ENCODE data around the gene SIX3. TPM values are rescaled to one million over a fixed set of nuclear protein-coding genes. Genes with fewer than 3 reads are reported as not detected.
A peak's percentile ranks its signal among the peaks of the same experiment; 100 is the strongest.

SIX3 gene
- total RNA-seq, 3 donors from 2014 or later (not counting 1 experiment from before 2014, with no cell fraction given) = 0.15 to 0.39 TPM; not detected in 1

GRCh38 chr2:44954889-44955592, 13.5 kb downstream of the SIX3 start:
- no peak for TF ChIP-seq CTCF (IDR thresholded peaks at IDR 0.05)
- Histone ChIP-seq H3K27me3 (ENCODE audit: control insufficient read depth, insufficient read depth, low read length) (peaks cover 23% of the 10 kb centered on the region), H3K36me3 (ENCODE audit: control insufficient read depth, insufficient read depth, low read length) (no peaks in the 10 kb centered on the region), H3K4me3 (ENCODE audit: low read length) (no peak overlapping the region), H3K9me3 (ENCODE audit: control insufficient read depth, insufficient read depth, low read length) (no peaks in the 10 kb centered on the region), H3K27ac (ENCODE audit: low read length) (no peak overlapping the region), H3K4me1 (ENCODE audit: control insufficient read depth, insufficient read depth, low read length) (peaks cover 11% of the 10 kb centered on the region)
- Mint-ChIP-seq H3K4me3 (no peak overlapping the region), H3K36me3 (no peaks in the 10 kb centered on the region), H3K4me1 (peaks cover 5 to 10% of the 10 kb centered on the region in 2 donors), H3K27me3 (ENCODE audit: low read depth in 2 of 2) (peaks cover 64 to 72% of the 10 kb centered on the region in 2 donors), H3K27ac (no peak overlapping the region), H3K9me3 (no peaks in the 10 kb centered on the region)
- DNase-seq (no peak), ATAC-seq (peak in 1 of 3 donors; percentile 9)
- 9% methylated on average over 44 of the region's 44 CpGs for WGBS (ENCODE audit: insufficient coverage)
- intact Hi-C loops (cut with micrococcal nuclease) = loop anchor here (1.0 to 5.0 kb wide), 2 partner anchors 476 to 868 kb away; no protein-coding TSS in a partner anchor

GRCh38 chr2:44955593-44956392, 14.3 kb downstream of the SIX3 start:
- Mint-ChIP-seq H3K4me3 (no peak overlapping the region), H3K27ac (no peak overlapping the region), H3K27me3 (ENCODE audit: low read depth in 2 of 2) (peaks cover 57 to 66% of the 10 kb centered on the region in 2 donors), H3K4me1 (peaks cover 5 to 10% of the 10 kb centered on the region in 2 donors), H3K9me3 (no peaks in the 10 kb centered on the region), H3K36me3 (no peaks in the 10 kb centered on the region)
- Histone ChIP-seq H3K36me3 (ENCODE audit: control insufficient read depth, insufficient read depth, low read length) (no peaks in the 10 kb centered on the region), H3K27ac (ENCODE audit: low read length) (no peak overlapping the region), H3K4me3 (ENCODE audit: low read length) (no peak overlapping the region), H3K27me3 (ENCODE audit: control insufficient read depth, insufficient read depth, low read length) (peaks cover 21% of the 10 kb centered on the region), H3K4me1 (ENCODE audit: control insufficient read depth, insufficient read depth, low read length) (peaks cover 11% of the 10 kb centered on the region), H3K9me3 (ENCODE audit: control insufficient read depth, insufficient read depth, low read length) (no peaks in the 10 kb centered on the region)
- ATAC-seq (peak; percentile 64 to 91 (median 74)), DNase-seq (peak; percentile 56 to 78)
- intact Hi-C loops (cut with micrococcal nuclease) = loop anchor here (1.0 to 5.0 kb wide), 2 partner anchors 476 to 868 kb away; no protein-coding TSS in a partner anchor
- peak; percentile 61 for TF ChIP-seq CTCF (IDR thresholded peaks at IDR 0.05)
- 12% methylated on average over 38 of the region's 38 CpGs for WGBS (ENCODE audit: insufficient coverage)

GRCh38 chr2:44956843-44957242, 15.3 kb downstream of the SIX3 start:
- intact Hi-C loops (cut with micrococcal nuclease) = loop anchor here (5.0 kb wide), 1 partner anchor 870 kb away; no protein-coding TSS in a partner anchor
- no peak overlapping the region for H3K4me3 ChIP-seq (ENCODE audit: low read length)
- ATAC-seq (no peak), DNase-seq (no peak)
- H3K36me3 ChIP-seq (ENCODE audit: control insufficient read depth, insufficient read depth, low read length) = no peaks in the 10 kb centered on the region
- no peaks in the 10 kb centered on the region for H3K9me3 Mint-ChIP-seq
- peaks cover 54 to 64% of the 10 kb centered on the region in 2 donors for H3K27me3 Mint-ChIP-seq (ENCODE audit: low read depth in 2 of 2)
- no peak overlapping the region for H3K4me3 Mint-ChIP-seq
- H3K36me3 Mint-ChIP-seq = no peaks in the 10 kb centered on the region
- H3K9me3 ChIP-seq (ENCODE audit: control insufficient read depth, insufficient read depth, low read length) = no peaks in the 10 kb centered on the region
- H3K4me1 Mint-ChIP-seq = peaks cover 5 to 10% of the 10 kb centered on the region in 2 donors
- peaks cover 10% of the 10 kb centered on the region for H3K4me1 ChIP-seq (ENCODE audit: control insufficient read depth, insufficient read depth, low read length)
- H3K27ac ChIP-seq (ENCODE audit: low read length) = no peak overlapping the region
- WGBS (ENCODE audit: insufficient coverage) = 100% methylated on average over 1 of the region's 1 CpG
- H3K27ac Mint-ChIP-seq = no peak overlapping the region
- no peak for TF ChIP-seq CTCF (IDR thresholded peaks at IDR 0.05)
- peaks cover 21% of the 10 kb centered on the region for H3K27me3 ChIP-seq (ENCODE audit: control insufficient read depth, insufficient read depth, low read length)
